ENCODE results near the gene ANKRD55.
"Not testable (repeated sequence)": the region's sequence is repeated elsewhere in the genome, so short reads cannot be mapped to it uniquely, and the experiment has no call there.

The ANKRD55 gene

DNA sequence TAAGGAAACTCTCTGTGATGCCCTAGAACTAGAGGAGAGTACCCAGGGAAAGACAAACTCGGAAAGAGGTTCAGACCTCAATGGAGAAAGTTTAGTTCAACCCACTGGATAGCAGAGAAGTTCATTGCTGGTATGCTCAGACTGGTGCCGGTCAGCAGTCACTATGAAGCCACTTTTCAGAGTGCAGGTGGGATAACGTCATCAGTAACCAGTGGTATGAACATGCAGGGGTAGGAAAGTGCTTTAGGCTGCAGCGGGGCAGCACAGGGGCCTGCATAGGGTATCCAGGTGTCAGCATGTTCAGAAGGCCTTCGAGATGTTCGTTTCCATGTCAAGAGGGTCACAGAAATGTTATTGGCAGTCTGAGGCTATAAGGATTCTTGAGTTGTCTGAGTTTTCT is 20.8 kb upstream of the ANKRD55 start:
- Histone ChIP-seq H3K36me3 (ENCODE audit: insufficient read depth, low read length) (no peaks in the 10 kb centered on the region), H3K27ac (ENCODE audit: low read depth, low read length) (no peak overlapping the region), H3K79me2 (ENCODE audit: control insufficient read depth, insufficient read depth, low read length, unreplicated experiment) (no peaks in the 10 kb centered on the region), H2AFZ (ENCODE audit: low read length, unreplicated experiment) (no peak overlapping the region), H3K4me3 (ENCODE audit: low read depth, low read length) (no peak overlapping the region), H3K27me3 (ENCODE audit: insufficient read depth, low read length) (no peaks in the 10 kb centered on the region), H3K4me1 (ENCODE audit: control insufficient read depth, insufficient read depth, low read length, unreplicated experiment) (no peaks in the 10 kb centered on the region)

DNA sequence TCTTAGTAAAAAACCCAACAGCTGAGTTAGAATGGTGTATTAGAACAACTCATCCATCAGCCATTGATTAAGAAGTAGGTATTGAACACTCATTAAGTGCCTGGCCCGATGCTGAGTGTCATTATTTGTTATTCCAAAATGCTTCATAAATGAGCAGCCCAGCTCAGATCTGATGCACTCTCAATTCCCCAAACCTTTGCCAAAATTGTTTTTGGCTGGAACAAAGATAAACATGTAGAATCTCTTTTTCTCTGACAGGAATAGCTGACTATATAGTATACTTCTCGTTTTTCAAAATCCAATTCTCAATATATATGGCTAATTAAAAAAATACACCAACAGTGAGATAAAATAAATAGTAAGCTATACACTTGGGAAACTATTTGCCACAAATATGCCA is 20.0 kb upstream of the ANKRD55 start:
- no peak overlapping the region for H3K27ac ChIP-seq (ENCODE audit: low read depth, low read length)
- H3K4me1 ChIP-seq (ENCODE audit: control insufficient read depth, insufficient read depth, low read length, unreplicated experiment): no peaks in the 10 kb centered on the region
- no peak overlapping the region for H3K4me3 ChIP-seq (ENCODE audit: low read depth, low read length)
- no peaks in the 10 kb centered on the region for H3K36me3 ChIP-seq (ENCODE audit: insufficient read depth, low read length)
- no peaks in the 10 kb centered on the region for H3K27me3 ChIP-seq (ENCODE audit: insufficient read depth, low read length)
- H3K79me2 ChIP-seq (ENCODE audit: control insufficient read depth, insufficient read depth, low read length, unreplicated experiment): no peaks in the 10 kb centered on the region
- no peak overlapping the region for H2AFZ ChIP-seq (ENCODE audit: low read length, unreplicated experiment)

DNA sequence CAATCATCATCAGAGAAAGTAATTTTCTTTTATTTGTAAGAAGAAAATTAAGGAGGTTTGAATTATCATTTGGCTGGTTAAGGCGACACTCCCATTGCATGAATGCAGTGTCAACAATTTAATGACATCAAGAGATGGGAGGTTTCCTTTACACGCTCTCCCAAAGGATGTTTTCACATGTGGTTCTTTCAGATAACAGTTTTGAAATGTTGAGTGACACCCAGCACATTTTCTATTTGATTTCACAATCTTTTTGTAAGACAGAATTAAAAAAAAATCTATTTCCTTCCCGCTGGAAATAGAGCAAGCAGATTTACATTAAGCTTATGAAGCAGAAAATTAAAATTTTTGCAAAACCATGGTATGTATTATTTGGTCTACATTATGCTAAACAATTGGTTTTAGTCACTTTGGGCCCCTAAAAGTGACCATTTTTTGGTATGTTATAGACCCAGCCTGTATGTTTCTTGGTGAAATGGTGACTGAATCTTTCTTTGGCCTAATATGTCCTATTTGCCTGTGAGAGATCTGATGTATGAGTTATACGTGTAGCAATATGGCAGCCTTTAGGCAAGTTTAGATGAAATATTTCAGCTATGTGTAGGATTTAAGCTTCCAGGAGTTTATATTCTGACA is 18.9 kb upstream of the ANKRD55 start:
- no peak overlapping the region for H2AFZ ChIP-seq (ENCODE audit: low read length, unreplicated experiment)
- H3K79me2 ChIP-seq (ENCODE audit: control insufficient read depth, insufficient read depth, low read length, unreplicated experiment): no peaks in the 10 kb centered on the region
- no peaks in the 10 kb centered on the region for H3K27me3 ChIP-seq (ENCODE audit: insufficient read depth, low read length)
- H3K36me3 ChIP-seq (ENCODE audit: insufficient read depth, low read length): no peaks in the 10 kb centered on the region
- no peak overlapping the region for H3K4me3 ChIP-seq (ENCODE audit: low read depth, low read length)
- H3K27ac ChIP-seq (ENCODE audit: low read depth, low read length): no peak overlapping the region
- peaks cover 7% of the 10 kb centered on the region for H3K4me1 ChIP-seq (ENCODE audit: control insufficient read depth, insufficient read depth, low read length, unreplicated experiment)

DNA sequence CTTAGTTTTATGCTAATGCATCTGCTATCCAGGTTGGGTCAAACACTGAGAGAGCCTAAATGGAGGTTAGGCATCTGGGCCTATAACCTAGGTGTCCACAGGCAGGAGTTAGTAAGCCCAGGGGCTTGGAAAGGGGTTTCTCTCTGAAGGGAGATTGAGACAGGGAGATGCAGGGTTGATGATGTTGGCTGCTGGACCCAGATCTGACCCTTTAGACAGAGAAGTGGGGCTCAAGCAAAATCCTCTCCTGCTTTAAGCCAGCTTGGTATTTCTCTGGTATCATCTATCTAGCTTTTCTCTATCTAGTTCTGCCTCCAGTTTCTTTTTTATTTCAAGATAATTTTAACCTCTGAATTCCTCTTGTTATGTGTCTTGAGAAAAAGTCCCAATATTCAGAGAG is 18.3 kb upstream of the ANKRD55 start:
- H3K79me2 ChIP-seq (ENCODE audit: control insufficient read depth, insufficient read depth, low read length, unreplicated experiment): no peaks in the 10 kb centered on the region

DNA sequence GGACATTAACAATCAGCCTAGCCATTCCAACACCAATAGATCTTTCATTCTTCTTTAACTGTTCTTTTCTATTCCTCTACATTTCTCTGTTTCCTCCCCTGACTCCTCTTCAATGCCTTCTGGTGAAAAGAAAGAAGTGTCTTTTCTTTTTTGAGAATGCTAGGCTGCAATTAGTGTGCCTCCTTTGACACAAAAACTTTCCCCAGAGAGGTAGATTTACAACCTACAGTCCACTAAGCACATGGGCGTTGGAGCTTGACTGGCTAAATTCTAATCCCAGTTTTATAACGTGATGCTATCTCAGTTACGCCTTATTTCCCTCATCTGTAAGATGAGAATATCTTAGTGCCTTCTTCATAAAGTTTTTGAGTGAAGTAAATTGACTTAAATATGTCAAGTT is 16.9 kb upstream of the ANKRD55 start:
- Histone ChIP-seq H3K79me2 (ENCODE audit: control insufficient read depth, insufficient read depth, low read length, unreplicated experiment) (no peaks in the 10 kb centered on the region), H3K4me3 (ENCODE audit: low read depth, low read length) (no peak overlapping the region), H3K27ac (ENCODE audit: low read depth, low read length) (no peak overlapping the region), H3K27me3 (ENCODE audit: insufficient read depth, low read length) (no peaks in the 10 kb centered on the region), H3K36me3 (ENCODE audit: insufficient read depth, low read length) (no peaks in the 10 kb centered on the region), H3K4me1 (ENCODE audit: control insufficient read depth, insufficient read depth, low read length, unreplicated experiment) (peaks cover 7% of the 10 kb centered on the region), H2AFZ (ENCODE audit: low read length, unreplicated experiment) (no peak overlapping the region)

More for the DNA sequence above, 18.3 kb upstream of the ANKRD55 start:
- Histone ChIP-seq H3K27ac (ENCODE audit: low read depth, low read length) (no peak overlapping the region), H3K4me1 (ENCODE audit: control insufficient read depth, insufficient read depth, low read length, unreplicated experiment) (peaks cover 7% of the 10 kb centered on the region), H3K36me3 (ENCODE audit: insufficient read depth, low read length) (no peaks in the 10 kb centered on the region), H3K4me3 (ENCODE audit: low read depth, low read length) (no peak overlapping the region), H2AFZ (ENCODE audit: low read length, unreplicated experiment) (no peak overlapping the region), H3K27me3 (ENCODE audit: insufficient read depth, low read length) (no peaks in the 10 kb centered on the region)

DNA sequence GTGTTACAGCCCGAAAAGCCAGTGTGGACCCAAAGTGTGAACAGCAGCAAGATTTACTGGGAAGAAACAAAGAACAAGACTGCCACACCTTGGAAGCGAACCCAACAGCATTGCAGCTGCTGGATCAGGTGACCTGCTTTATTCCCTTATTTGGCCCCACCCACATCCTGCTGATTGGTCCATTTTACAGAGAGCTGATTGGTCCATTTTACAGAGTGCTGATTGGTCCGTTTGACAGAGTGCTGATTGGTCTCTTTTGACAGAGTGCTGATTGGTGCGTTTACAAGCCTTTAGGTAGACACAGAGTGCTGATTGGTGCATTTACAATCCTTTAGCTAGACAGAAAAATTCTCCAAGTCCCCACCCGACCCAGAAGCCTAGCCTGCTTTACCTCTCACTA is 16.0 kb upstream of the ANKRD55 start:
- H3K4me3 ChIP-seq (ENCODE audit: low read depth, low read length); H2AFZ ChIP-seq (ENCODE audit: low read length, unreplicated experiment); H3K27me3 ChIP-seq (ENCODE audit: insufficient read depth, low read length): not testable (repeated sequence)

DNA sequence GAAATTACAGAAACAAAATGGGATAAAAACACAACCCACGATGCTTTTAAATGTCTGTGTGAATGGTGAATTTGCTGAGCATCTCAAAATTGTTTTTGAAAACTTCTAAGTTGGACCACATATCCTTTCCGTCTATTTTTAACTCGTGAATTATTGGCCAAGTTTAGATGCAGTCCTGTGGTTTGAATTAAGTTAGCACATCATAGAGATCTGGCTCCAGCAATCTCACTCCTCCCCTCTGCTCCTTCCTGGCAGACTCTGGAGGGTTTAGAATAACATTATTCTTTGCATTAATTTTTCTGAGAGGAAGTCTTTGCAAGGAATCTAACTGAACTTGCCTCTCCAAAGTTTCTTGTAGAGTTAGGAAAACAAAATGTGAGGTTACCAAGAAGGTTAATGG is 14.5 kb upstream of the ANKRD55 start:
- Histone ChIP-seq H2AFZ (ENCODE audit: low read length, unreplicated experiment) (peak overlapping the region; percentile 88), H3K4me3 (ENCODE audit: low read depth, low read length) (no peak overlapping the region), H3K27ac (ENCODE audit: low read depth, low read length) (no peak overlapping the region), H3K27me3 (ENCODE audit: insufficient read depth, low read length) (no peaks in the 10 kb centered on the region), H3K36me3 (ENCODE audit: insufficient read depth, low read length) (no peaks in the 10 kb centered on the region), H3K79me2 (ENCODE audit: control insufficient read depth, insufficient read depth, low read length, unreplicated experiment) (no peaks in the 10 kb centered on the region), H3K4me1 (ENCODE audit: control insufficient read depth, insufficient read depth, low read length, unreplicated experiment) (peaks cover 7% of the 10 kb centered on the region)

More for the DNA sequence above, 16.0 kb upstream of the ANKRD55 start:
- not testable (repeated sequence) for H3K27ac ChIP-seq (ENCODE audit: low read depth, low read length); H3K79me2 ChIP-seq (ENCODE audit: control insufficient read depth, insufficient read depth, low read length, unreplicated experiment); H3K36me3 ChIP-seq (ENCODE audit: insufficient read depth, low read length); H3K4me1 ChIP-seq (ENCODE audit: control insufficient read depth, insufficient read depth, low read length, unreplicated experiment)

DNA sequence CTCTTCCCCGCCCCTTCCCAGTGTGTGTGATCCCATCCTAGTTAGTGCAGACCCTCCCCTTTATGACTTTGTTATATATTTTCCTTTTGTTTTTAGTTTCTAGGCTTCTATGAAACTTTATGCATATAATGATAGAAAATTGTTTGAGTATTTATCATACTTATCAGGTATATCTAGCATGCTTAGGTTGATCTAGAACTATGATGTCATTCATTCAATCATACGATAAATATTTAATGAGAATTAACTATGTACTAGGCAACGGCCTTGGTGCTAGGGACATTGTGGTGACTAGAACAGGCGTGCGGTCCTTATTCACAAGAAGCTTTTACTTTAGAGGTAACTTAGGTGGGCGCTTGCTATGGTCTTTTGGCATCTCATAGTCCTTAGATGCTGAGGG is 13.6 kb upstream of the ANKRD55 start:
- Histone ChIP-seq H3K4me1 (ENCODE audit: control insufficient read depth, insufficient read depth, low read length, unreplicated experiment) (peaks cover 7% of the 10 kb centered on the region), H2AFZ (ENCODE audit: low read length, unreplicated experiment) (no peak overlapping the region), H3K79me2 (ENCODE audit: control insufficient read depth, insufficient read depth, low read length, unreplicated experiment) (no peaks in the 10 kb centered on the region), H3K27ac (ENCODE audit: low read depth, low read length) (no peak overlapping the region), H3K36me3 (ENCODE audit: insufficient read depth, low read length) (no peaks in the 10 kb centered on the region), H3K4me3 (ENCODE audit: low read depth, low read length) (no peak overlapping the region), H3K27me3 (ENCODE audit: insufficient read depth, low read length) (no peaks in the 10 kb centered on the region)

GRCh38 chr5:56245481-56245880 is 12.4 kb upstream of the ANKRD55 start:
- Histone ChIP-seq H3K4me1 (ENCODE audit: control insufficient read depth, insufficient read depth, low read length, unreplicated experiment) (peaks cover 7% of the 10 kb centered on the region), H3K36me3 (ENCODE audit: insufficient read depth, low read length) (no peaks in the 10 kb centered on the region), H3K27me3 (ENCODE audit: insufficient read depth, low read length) (no peaks in the 10 kb centered on the region), H3K4me3 (ENCODE audit: low read depth, low read length) (no peak overlapping the region), H3K27ac (ENCODE audit: low read depth, low read length) (no peak overlapping the region), H2AFZ (ENCODE audit: low read length, unreplicated experiment) (no peak overlapping the region), H3K79me2 (ENCODE audit: control insufficient read depth, insufficient read depth, low read length, unreplicated experiment) (no peaks in the 10 kb centered on the region)

- H3K27me3 ChIP-seq (ENCODE audit: insufficient read depth, low read length): no peaks in the 10 kb centered on the region
- H2AFZ ChIP-seq (ENCODE audit: low read length, unreplicated experiment): no peak overlapping the region
- H3K36me3 ChIP-seq (ENCODE audit: insufficient read depth, low read length): no peaks in the 10 kb centered on the region
- no peaks in the 10 kb centered on the region for H3K79me2 ChIP-seq (ENCODE audit: control insufficient read depth, insufficient read depth, low read length, unreplicated experiment)
- no peak overlapping the region for H3K27ac ChIP-seq (ENCODE audit: low read depth, low read length)
- no peak overlapping the region for H3K4me3 ChIP-seq (ENCODE audit: low read depth, low read length)
- H3K4me1 ChIP-seq (ENCODE audit: control insufficient read depth, insufficient read depth, low read length, unreplicated experiment): peaks cover 7% of the 10 kb centered on the region
Observed at GRCh38 chr5:56244627-56245026, 11.5 kb upstream of the ANKRD55 start.

GRCh38 chr5:56242271-56242670 is 9.1 kb upstream of the ANKRD55 start:
- not testable (repeated sequence) for H3K36me3 ChIP-seq (ENCODE audit: insufficient read depth, low read length); H3K4me1 ChIP-seq (ENCODE audit: control insufficient read depth, insufficient read depth, low read length, unreplicated experiment); H3K79me2 ChIP-seq (ENCODE audit: control insufficient read depth, insufficient read depth, low read length, unreplicated experiment); H3K27me3 ChIP-seq (ENCODE audit: insufficient read depth, low read length); H3K4me3 ChIP-seq (ENCODE audit: low read depth, low read length); H2AFZ ChIP-seq (ENCODE audit: low read length, unreplicated experiment); H3K27ac ChIP-seq (ENCODE audit: low read depth, low read length)

Measured in ACC112 (cell line).